Measurements from ENCODE around the gene ARID1A.
A peak's percentile ranks its signal among the peaks of the same experiment; 100 is the strongest.
"Not testable (repeated sequence)": the region's sequence is repeated elsewhere in the genome, so short reads cannot be mapped to it uniquely, and the experiment has no call there.

ARID1A gene

GRCh38 chr1:26788836-26789611 is 93.2 kb downstream of the ARID1A start:
- peak; percentile 89 for DNase-seq

- no peak for DNase-seq
Measured at GRCh38 chr1:26789612-26789865, 93.7 kb downstream of the ARID1A start.

- no peak for DNase-seq
Measured at GRCh38 chr1:26789931-26790330, 94.1 kb downstream of the ARID1A start.

GRCh38 chr1:26790551-26790953 is 94.7 kb downstream of the ARID1A start:
- DNase-seq, result peak; percentile 26

- DNase-seq, result no peak
Measured at GRCh38 chr1:26791148-26791547, 95.3 kb downstream of the ARID1A start.

- no peak for DNase-seq
Measured at GRCh38 chr1:26791626-26792025, 95.8 kb downstream of the ARID1A start.

- no peak for DNase-seq
Measured at GRCh38 chr1:26792924-26793323, 97.1 kb downstream of the ARID1A start.

GRCh38 chr1:26794391-26794790 is 98.6 kb downstream of the ARID1A start:
- DNase-seq, result no peak

GRCh38 chr1:26797627-26798026 is 101.8 kb downstream of the ARID1A start:
- DNase-seq, result no peak

GRCh38 chr1:26799479-26800142 is 103.8 kb downstream of the ARID1A start:
- DNase-seq, result peak; percentile 77

- DNase-seq, result not testable (repeated sequence)
Measured at GRCh38 chr1:26803932-26804331, 108.1 kb downstream of the ARID1A start.

- peak; percentile 63 for DNase-seq
Measured at GRCh38 chr1:26810105-26810504, 114.3 kb downstream of the ARID1A start.

GRCh38 chr1:26811057-26811456 is 115.2 kb downstream of the ARID1A start:
- DNase-seq, result peak; percentile 51

GRCh38 chr1:26811708-26812107 is 115.9 kb downstream of the ARID1A start:
- DNase-seq, result peak; percentile 45

- no peak for DNase-seq
Measured at GRCh38 chr1:26814377-26814776, 118.6 kb downstream of the ARID1A start.

GRCh38 chr1:26814893-26815292 is 119.1 kb downstream of the ARID1A start:
- no peak for DNase-seq

- DNase-seq, result no peak
Measured at GRCh38 chr1:26820784-26821269, 125.0 kb downstream of the ARID1A start.

- DNase-seq, result no peak
Measured at GRCh38 chr1:26822737-26823395, 127.1 kb downstream of the ARID1A start.

GRCh38 chr1:26824731-26825130 is 128.9 kb downstream of the ARID1A start:
- no peak for DNase-seq

GRCh38 chr1:26826261-26827105 is 130.7 kb downstream of the ARID1A start, which contains the start of gene ZDHHC18:
TSS of gene ZDHHC18 (plus strand) at chr1:26826688. CDS start at chr1:26826805, 117 bp downstream.
- peak; percentile 65 for DNase-seq

- no peak for DNase-seq
Measured at GRCh38 chr1:26827106-26827604, 131.3 kb downstream of the ARID1A start.

GRCh38 chr1:26827663-26828062 is 131.8 kb downstream of the ARID1A start:
- no peak for DNase-seq
